Measurements from ENCODE around the gene SPATA12. TPM values are rescaled to one million over a fixed set of nuclear protein-coding genes. Genes with fewer than 3 reads are reported as not detected.

SPATA12 gene
- total RNA-seq, 1 donor from 2014 or later = not detected

GRCh38 chr3:57063032-57063431 is 2.6 kb downstream of the SPATA12 start:
- H3K4me1 ChIP-seq = peaks cover 0 to 11% of the 10 kb centered on the region in 2 donors
- no peak for TF ChIP-seq CTCF (IDR thresholded peaks at IDR 0.05)

GRCh38 chr3:57064001-57064400 is 3.5 kb downstream of the SPATA12 start:
- Histone ChIP-seq H3K9me3 (no peaks in the 10 kb centered on the region), H3K27ac (no peak overlapping the region), H3K27me3 (no peaks in the 10 kb centered on the region), H3K4me1 (peaks cover 0 to 18% of the 10 kb centered on the region in 2 donors), H3K36me3 (no peaks in the 10 kb centered on the region), H3K4me3 (no peak overlapping the region)
- intact Hi-C loops (cut with DNase I) = no loop called here
- no peak for DNase-seq (ENCODE audit: low spot score in 2 of 2)
- TF ChIP-seq CTCF (IDR thresholded peaks at IDR 0.05) = no peak

More at GRCh38 chr3:57063032-57063431, 2.6 kb downstream of the SPATA12 start:
- Histone ChIP-seq H3K27ac (no peak overlapping the region), H3K4me3 (no peak overlapping the region), H3K9me3 (no peaks in the 10 kb centered on the region), H3K36me3 (no peaks in the 10 kb centered on the region), H3K27me3 (no peaks in the 10 kb centered on the region)
- no peak for DNase-seq (ENCODE audit: low spot score in 2 of 2)
- intact Hi-C loops (cut with DNase I) = no loop called here

GRCh38 chr3:57064572-57064971 is 4.1 kb downstream of the SPATA12 start:
- intact Hi-C loops (cut with DNase I) = no loop called here
- no peak for DNase-seq (ENCODE audit: low spot score in 2 of 2)
- no peak for TF ChIP-seq CTCF (IDR thresholded peaks at IDR 0.05)
- Histone ChIP-seq H3K9me3 (no peaks in the 10 kb centered on the region), H3K4me3 (no peak overlapping the region), H3K27me3 (no peaks in the 10 kb centered on the region), H3K36me3 (no peaks in the 10 kb centered on the region), H3K4me1 (peaks cover 0 to 18% of the 10 kb centered on the region in 2 donors), H3K27ac (no peak overlapping the region)

- no peaks in the 10 kb centered on the region for H3K9me3 ChIP-seq
- DNase-seq (ENCODE audit: low spot score in 2 of 2) = no peak
- peaks cover 0 to 16% of the 10 kb centered on the region in 2 donors for H3K4me1 ChIP-seq
- TF ChIP-seq CTCF (IDR thresholded peaks at IDR 0.05) = no peak
- no peak overlapping the region for H3K4me3 ChIP-seq
- H3K27me3 ChIP-seq = no peaks in the 10 kb centered on the region
- no peak overlapping the region for H3K27ac ChIP-seq
- H3K36me3 ChIP-seq = no peaks in the 10 kb centered on the region
- intact Hi-C loops (cut with DNase I) = no loop called here
Measured at GRCh38 chr3:57065588-57065987, 5.1 kb downstream of the SPATA12 start.

- no peaks in the 10 kb centered on the region for H3K27me3 ChIP-seq
- TF ChIP-seq CTCF (IDR thresholded peaks at IDR 0.05) = no peak
- H3K9me3 ChIP-seq = no peaks in the 10 kb centered on the region
- H3K4me1 ChIP-seq = peaks cover 0 to 16% of the 10 kb centered on the region in 2 donors
- intact Hi-C loops (cut with DNase I) = no loop called here
- no peaks in the 10 kb centered on the region for H3K36me3 ChIP-seq
- no peak overlapping the region for H3K27ac ChIP-seq
- no peak for DNase-seq (ENCODE audit: low spot score in 2 of 2)
- H3K4me3 ChIP-seq = no peak overlapping the region
Measured at GRCh38 chr3:57066471-57066870, 6.0 kb downstream of the SPATA12 start.

Data from ascending aorta (tissue), 2 donors.